ENCODE measurements around the gene MDGA2.
"Not testable (repeated sequence)": the region's sequence is repeated elsewhere in the genome, so short reads cannot be mapped to it uniquely, and the experiment has no call there.

Gene MDGA2

DNA sequence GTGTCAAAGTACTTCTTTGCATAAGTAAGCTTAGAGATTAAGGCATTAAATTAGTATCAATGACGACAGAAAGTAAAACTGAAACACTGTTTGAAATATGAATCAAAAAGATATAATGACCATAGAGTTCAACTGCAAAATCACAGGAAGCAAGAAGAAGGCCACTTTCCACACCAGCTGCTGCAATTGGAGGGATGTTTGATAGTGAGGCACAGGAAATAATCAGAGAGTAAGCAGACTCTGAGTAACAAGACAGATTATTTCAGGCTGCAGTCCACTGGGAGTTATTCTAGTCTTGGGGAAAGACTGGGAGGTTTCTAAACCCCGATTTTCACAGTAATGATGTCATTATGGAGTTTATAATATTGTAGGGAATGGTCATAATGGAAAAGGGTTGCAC lies 12.9 kb downstream of the MDGA2 start:
- H3K4me3 ChIP-seq (ENCODE audit: low read length) = no peak overlapping the region
- TF ChIP-seq ZNF274 (IDR thresholded peaks at IDR 0.05; ENCODE audit: low read depth, low read length) = no peak

DNA sequence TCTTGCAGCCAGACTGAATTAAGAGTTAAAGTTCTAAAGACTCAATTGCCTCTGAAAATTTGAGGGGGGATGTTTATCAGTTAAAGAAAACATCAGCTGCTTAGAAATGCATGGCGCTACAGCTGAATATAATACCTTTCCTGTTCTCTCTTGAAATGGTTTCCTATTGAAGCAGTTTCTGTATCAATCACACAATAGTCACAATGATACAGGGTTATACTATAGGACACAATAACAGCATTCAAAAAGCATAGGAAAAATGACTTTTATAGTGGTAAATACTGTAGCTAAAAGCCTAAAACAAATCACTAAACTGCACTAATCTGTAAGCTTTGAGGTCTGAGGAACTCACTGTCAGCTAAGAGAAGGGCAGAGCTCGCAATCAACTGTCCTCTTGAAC lies 15.2 kb downstream of the MDGA2 start:
- no peak for TF ChIP-seq ZNF274 (IDR thresholded peaks at IDR 0.05; ENCODE audit: low read depth, low read length)
- H3K4me3 ChIP-seq (ENCODE audit: low read length) = no peak overlapping the region

DNA sequence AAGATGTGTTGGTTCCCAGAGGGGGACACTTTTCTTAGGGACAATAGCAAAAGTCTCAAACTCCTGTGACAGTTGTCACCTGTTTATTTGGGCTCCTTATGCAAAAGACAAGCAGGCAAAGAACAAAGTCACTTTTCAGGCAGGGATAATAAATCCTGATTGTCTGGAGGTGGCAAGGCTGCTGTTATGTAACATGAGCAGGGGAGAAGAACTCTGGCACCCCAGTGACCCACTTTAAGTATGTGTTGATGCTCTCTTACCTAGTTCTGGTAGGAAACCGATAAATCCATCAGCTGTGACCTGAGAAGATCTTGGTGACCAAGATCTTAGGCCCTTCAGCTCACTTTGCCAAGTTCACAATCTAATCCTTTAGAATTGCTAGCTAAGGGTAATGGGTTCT lies 17.4 kb downstream of the MDGA2 start:
- TF ChIP-seq ZNF274 (IDR thresholded peaks at IDR 0.05; ENCODE audit: low read depth, low read length) = no peak
- no peak overlapping the region for H3K4me3 ChIP-seq (ENCODE audit: low read length)

DNA sequence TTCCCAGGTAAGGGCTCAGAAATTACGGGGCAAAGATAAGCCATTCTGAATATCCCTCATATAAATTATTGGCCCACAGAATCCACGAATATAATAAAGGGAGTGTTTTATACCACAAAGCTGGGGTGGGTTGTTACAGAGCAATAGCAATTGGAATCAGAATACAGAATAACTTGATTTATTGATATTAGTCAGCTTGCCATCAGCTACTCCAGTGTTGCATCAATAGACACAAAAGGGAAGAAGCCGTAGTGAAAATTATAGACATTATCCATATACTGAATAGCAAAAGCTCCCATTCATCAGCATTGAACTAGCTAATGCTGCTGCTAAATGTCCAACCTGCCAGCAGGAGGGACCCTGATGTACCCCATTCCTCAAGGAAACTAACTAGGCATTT lies 18.3 kb downstream of the MDGA2 start:
- TF ChIP-seq ZNF274 (IDR thresholded peaks at IDR 0.05; ENCODE audit: low read depth, low read length) = no peak
- H3K4me3 ChIP-seq (ENCODE audit: low read length) = no peak overlapping the region

DNA sequence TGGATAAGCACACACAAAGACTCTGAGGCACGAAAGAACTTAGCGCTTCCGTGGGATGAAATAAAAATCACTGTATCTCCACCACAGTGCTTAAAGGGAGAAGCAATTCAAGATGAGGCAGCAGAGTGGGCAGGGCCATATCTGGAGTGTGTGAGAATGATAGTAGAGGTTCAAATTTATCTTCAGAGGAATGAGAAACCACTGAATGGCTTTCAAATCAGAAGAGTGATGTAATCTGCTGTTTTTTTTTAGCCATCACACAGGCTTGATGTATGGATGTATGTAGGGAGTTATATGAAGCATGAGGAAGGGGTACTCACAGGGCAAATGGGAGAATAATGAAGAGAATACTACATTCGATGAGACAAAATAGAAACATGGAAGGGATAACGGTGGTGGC lies 24.1 kb downstream of the MDGA2 start:
- no peak overlapping the region for H3K4me3 ChIP-seq (ENCODE audit: low read length)
- no peak for TF ChIP-seq ZNF274 (IDR thresholded peaks at IDR 0.05; ENCODE audit: low read depth, low read length)

DNA sequence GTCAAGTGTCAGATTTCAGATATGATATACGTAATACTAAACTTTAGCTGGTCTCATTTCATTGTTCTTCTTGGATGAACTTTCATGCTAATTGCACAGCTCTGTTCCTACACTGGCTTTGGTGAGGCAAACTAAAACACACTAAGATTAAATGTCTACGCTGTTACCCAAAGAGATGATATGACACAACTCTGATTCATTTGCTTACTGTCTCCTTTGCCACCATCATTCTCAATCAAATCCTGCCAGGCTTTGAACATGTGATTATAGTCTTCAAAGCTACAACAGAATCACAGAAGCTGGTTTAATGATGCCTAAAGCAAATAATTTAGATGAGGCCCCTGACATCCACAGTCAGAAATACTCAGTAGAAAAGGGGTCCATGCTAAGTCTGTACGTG lies 37.7 kb downstream of the MDGA2 start:
- H3K4me3 ChIP-seq (ENCODE audit: low read length) = no peak overlapping the region

DNA sequence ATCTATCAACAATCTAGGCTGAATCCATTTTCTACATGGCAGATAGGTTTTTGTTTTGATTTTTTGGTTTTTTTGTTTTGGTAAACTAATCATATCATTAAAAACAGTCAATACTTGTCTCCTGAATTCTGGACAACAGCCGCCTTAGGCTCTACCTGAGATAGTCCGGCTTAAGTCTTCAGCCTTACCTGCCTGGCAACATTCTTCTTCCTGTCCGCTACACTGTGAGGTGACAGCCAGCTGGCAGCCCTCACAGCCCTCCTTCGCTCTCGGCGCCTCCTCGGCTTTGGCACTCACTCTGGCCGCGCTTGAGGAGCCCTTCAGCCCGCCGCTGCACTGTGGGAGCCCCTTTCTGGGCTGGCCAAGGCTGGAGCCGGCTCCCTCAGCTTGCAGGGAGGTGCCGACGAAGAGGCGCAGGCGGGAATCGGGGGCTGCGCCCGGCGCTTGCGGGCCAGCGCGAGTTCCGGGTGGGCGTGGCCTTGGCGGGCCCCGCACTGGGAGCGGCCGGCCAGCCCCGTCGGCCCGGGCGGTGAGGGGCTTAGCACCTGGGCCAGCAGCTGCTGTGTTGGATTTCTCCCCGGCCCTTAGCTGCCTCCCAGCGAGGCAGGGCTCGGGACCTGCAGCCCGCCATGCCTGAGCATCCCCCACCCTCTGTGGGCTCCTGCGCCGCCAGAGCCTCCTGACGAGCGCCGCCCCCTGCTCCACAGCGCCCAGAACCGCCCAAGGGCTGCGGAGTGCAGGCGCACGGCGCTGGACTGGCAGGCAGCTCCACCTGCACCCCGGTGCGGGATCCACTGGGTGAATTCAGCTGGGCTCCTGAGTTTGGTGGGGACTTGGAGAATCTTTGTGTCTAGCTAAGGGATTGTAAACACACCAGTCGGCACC lies 49.0 kb downstream of the MDGA2 start:
- H3K4me3 ChIP-seq (ENCODE audit: low read length) = no peak overlapping the region
- TF ChIP-seq ZNF274 (IDR thresholded peaks at IDR 0.05; ENCODE audit: low read depth, low read length) = no peak

More for the DNA sequence above, 37.7 kb downstream of the MDGA2 start:
- TF ChIP-seq ZNF274 (IDR thresholded peaks at IDR 0.05; ENCODE audit: low read depth, low read length) = no peak

DNA sequence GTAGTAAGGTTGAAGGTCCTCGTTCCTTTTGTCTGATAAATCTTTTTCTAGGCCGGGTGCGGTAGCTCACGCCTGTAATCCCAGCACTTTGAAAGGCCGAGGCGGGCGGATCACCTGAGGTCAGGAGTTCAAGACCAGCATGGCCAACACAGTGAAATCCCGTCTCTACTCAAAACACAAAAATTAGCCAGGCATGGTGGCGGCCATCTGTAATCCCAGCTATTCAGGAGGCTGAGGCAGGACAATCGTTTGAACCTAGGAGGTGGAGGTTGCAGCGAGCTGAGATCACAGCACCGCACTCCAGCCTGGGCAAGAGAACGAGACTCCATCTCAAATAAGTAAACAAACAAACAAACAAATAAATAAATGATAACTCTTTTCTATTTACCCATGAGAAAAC lies 51.3 kb downstream of the MDGA2 start:
- not testable (repeated sequence) for H3K4me3 ChIP-seq (ENCODE audit: low read length)

DNA sequence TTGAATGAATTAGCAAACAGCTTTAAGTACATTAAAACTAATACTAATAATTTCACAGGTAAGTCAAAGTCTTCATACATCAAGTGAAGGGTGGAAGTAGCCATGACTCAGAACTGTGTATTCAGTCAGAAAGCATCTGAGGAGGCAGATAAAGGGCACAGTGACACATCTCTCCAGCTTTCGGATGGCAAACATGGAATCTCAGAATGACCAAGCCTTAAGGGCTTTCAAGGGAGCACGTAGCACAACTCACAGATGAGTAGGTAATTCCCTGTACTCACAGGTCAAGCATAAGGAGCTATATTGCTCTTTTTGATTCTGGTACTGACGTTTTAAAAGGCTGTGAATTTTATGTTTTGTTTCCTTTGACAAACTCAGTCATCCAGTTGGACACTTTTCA lies 56.0 kb downstream of the MDGA2 start:
- H3K4me3 ChIP-seq (ENCODE audit: low read length) = no peak overlapping the region
- no peak for TF ChIP-seq ZNF274 (IDR thresholded peaks at IDR 0.05; ENCODE audit: low read depth, low read length)

DNA sequence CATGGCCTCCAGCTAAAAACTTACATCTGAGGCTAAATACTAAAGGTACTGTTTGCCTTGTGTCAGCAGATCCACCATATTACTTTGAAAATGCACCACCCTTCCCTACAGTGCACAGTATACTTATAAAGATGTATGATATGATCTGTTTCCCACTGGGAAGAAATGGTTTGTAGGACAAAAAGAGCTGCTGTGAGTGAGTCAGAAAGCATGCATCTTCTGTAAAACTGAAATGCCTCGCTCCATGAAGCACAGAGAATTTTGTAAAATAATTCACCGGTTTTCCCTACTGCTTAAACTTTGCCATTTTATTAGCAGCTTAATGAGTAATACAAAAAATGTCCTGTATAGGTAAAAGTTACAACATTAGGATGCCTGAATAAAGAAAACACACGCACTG lies 68.8 kb downstream of the MDGA2 start:
- TF ChIP-seq ZNF274 (IDR thresholded peaks at IDR 0.05; ENCODE audit: low read depth, low read length) = no peak
- H3K4me3 ChIP-seq (ENCODE audit: low read length) = no peak overlapping the region

DNA sequence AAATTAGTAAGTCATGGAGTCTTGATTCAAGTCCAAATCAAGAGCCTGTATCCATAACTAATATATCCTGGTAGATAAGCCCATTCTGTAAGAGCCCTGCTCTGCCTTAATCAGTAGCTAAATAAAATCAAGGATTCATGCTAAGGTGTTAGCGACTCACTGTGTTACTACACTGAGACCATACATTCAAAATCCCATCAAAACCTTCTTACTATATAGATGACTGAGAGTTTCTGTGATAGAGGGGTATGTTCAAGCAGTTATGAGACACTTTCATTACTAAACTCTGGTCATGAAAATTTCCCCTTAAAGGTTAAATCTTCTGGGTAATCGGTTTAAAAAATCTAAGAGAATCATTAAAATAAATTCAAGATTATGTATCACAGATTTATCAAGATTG lies 78.5 kb downstream of the MDGA2 start:
- no peak for TF ChIP-seq ZNF274 (IDR thresholded peaks at IDR 0.05; ENCODE audit: low read depth, low read length)
- no peak overlapping the region for H3K4me3 ChIP-seq (ENCODE audit: low read length)

DNA sequence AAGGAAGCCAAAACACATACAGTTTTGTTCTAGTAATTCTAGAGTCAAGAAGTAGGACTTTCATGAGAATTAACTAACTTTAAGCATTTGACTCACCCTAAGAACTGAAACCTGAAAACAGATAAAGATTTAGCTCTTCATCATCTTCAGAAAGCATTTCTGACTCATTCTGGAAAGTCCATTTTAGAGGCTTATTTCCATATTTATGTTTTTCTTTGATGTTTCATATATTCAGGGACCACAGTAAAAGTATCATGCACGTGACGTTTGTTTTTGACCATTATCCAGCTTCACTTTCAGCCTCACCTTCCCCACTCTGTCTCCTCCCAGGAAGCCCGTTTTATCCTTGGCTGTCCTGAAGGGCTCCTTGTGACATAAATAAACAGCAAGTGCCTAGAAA lies 79.2 kb downstream of the MDGA2 start:
- H3K4me3 ChIP-seq (ENCODE audit: low read length) = no peak overlapping the region
- no peak for TF ChIP-seq ZNF274 (IDR thresholded peaks at IDR 0.05; ENCODE audit: low read depth, low read length)

DNA sequence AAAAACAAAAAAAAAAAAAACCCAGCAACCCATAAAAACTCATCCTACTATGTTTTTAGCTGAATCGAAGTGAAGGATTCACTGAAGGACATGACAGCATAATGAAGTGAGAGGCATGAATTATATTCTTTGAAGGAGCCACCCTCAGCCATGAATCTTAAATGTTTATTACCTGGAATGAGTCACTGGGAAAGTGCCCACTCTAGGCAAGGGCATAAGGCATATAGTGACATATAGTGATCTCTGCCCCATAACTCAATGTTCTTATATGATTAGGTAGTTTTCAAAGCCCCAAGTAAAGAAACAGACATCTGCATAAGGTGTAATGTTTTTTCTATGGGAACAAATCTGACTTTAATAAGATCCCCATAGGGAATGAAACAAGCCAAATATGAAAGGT lies 79.9 kb downstream of the MDGA2 start:
- no peak for TF ChIP-seq ZNF274 (IDR thresholded peaks at IDR 0.05; ENCODE audit: low read depth, low read length)
- H3K4me3 ChIP-seq (ENCODE audit: low read length) = no peak overlapping the region

DNA sequence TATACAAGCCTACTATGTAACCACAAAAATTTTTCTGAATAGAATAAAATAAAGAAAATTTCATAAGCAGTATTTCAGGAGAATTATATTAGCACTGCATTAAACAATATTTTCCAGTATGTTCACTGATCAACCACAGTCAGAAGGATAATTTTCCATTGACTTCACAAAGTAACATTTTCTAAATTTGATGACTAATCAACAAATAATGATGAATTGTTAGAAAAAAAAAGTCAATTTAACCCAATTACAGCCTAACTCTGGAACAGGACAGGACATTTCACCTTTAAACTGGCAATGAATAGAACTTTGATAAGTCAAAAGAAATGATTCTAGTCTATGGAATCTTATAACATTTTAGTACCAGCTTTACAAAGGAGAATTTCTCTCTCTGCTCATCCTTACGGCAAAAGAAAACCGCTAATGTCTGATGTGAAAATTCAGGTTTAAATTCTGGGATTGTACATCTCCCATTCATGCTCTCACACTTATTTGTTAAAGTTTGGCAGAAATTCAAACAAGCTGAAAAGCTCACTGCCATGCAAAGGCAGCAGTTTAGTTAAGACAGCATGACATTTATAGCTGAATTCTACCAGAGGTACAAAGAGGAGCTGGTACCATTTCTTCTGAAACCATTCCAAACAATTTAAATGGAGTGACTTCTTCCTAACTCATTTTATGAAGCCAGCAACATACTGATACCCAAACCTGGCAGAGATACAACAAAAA lies 84.5 kb downstream of the MDGA2 start:
- no peak for TF ChIP-seq ZNF274 (IDR thresholded peaks at IDR 0.05; ENCODE audit: low read depth, low read length)
- H3K4me3 ChIP-seq (ENCODE audit: low read length) = no peak overlapping the region

DNA sequence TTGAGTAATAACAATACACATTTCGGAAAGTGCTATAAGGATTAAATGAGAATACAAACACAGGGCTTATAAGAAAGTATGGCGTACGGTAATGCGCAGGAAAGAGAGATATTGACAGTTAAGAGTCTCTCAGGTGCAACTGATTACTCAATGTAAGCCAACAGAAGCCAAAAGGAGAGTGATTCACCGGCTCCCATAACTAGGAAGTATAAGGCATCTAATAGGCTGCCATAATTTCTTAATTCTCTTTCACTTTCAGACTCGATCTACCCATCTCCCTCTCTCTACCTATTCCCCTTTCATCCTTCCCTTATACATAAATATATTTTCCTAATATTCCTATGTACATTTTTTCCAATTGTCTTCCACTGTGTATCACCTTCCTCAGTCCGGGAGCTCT lies 90.0 kb downstream of the MDGA2 start:
- TF ChIP-seq ZNF274 (IDR thresholded peaks at IDR 0.05; ENCODE audit: low read depth, low read length) = no peak
- no peak overlapping the region for H3K4me3 ChIP-seq (ENCODE audit: low read length)

All from GM08714 (cell line).